H1 (cell line): Measurements from ENCODE around the gene ACRBP. TPM values are rescaled to one million over a fixed set of nuclear protein-coding genes. Genes with fewer than 3 reads are reported as not detected.

Experiments
- CTCF ChIA-PET: fragments of 300-600 bp; sonication (Branson Sonifier 250); formaldehyde crosslinking; loops from one replicate; lab custom pipeline; 2021; ENCODE audit not compliant: partially characterized antibody; lab: Charles Lee
- POLR2A ChIA-PET: fragments of 300-600 bp; sonication (Branson Sonifier 250); formaldehyde crosslinking; loops from one replicate; lab custom pipeline; 2021; ENCODE audit warnings: inconsistent platforms; ENCODE audit not compliant: partially characterized antibody; lab: Charles Lee
- DNase-seq, 2 experiments: peaks; one replicate each; pipeline versions ENCODE4 v3.0.0 to v3.0.0-alpha.2; 2010 to 2022; ENCODE audit warnings: low spot score in 2 of 2, low read depth in 1 of 2, mixed read lengths in 1 of 2
- FAIRE-seq: peaks from 2 replicates; lab custom pipeline; 2011; peaks lifted over from hg19 to GRCh38; lab: Jason Lieb, UNC
- H2AFZ ChIP-seq: 2 replicates; pipeline ENCODE4 v1.8.1; 2012; ENCODE audit warnings: low read length, inconsistent platforms
- H2AK5ac ChIP-seq: 2 replicates; pipeline ENCODE4 v1.6.1; 2013; ENCODE audit warnings: low read depth, low read length
- H2BK120ac ChIP-seq: replicated peaks from 2 replicates; pipeline ENCODE3; 2013; ENCODE audit warnings: low read depth, low read length, inconsistent platforms
- H2BK12ac ChIP-seq: 2 replicates; pipeline ENCODE4 v1.6.1; 2013; ENCODE audit warnings: low read depth, low read length
- H2BK15ac ChIP-seq: 2 replicates; pipeline ENCODE4 v1.6.1; 2013; ENCODE audit warnings: low read length
- H2BK20ac ChIP-seq: 2 replicates; pipeline ENCODE4 v1.6.1; 2013; ENCODE audit warnings: low read length
- H2BK5ac ChIP-seq: 2 replicates; pipeline ENCODE4 v1.6.1; 2013; ENCODE audit warnings: low read depth, low read length
- H3K14ac ChIP-seq: 2 replicates; pipeline ENCODE4 v1.6.1; 2013; ENCODE audit warnings: inconsistent platforms; ENCODE audit not compliant: insufficient read length
- H3K18ac ChIP-seq: 2 replicates; pipeline ENCODE4 v1.6.1; 2013; ENCODE audit warnings: low read length; ENCODE audit errors: extremely low read depth
- H3K23ac ChIP-seq: 2 replicates; pipeline ENCODE4 v1.6.1; 2013; ENCODE audit warnings: inconsistent platforms; ENCODE audit not compliant: insufficient read length
- H3K23me2 ChIP-seq: 2 replicates; pipeline ENCODE4 v1.6.1; 2013; ENCODE audit warnings: low read depth, low read length
- H3K27ac ChIP-seq: 2 replicates; pipeline ENCODE4 v1.6.1; 2011; ENCODE audit warnings: low read depth, low read length, inconsistent platforms
- H3K27me3 ChIP-seq, 4 experiments: replicated peaks in 1 of 4; 1 replicate in 1 of 4; 2 replicates in 3 of 4; pipeline versions ENCODE4 v1.6.1 to v1.8.1; 2011 to 2013; ENCODE audit warnings: low read length in 3 of 4, mild to moderate bottlenecking in 3 of 4, inconsistent platforms in 2 of 4, mixed read lengths in 2 of 4, moderate library complexity in 1 of 4; ENCODE audit not compliant: control insufficient read depth in 3 of 4, insufficient read depth in 3 of 4; ENCODE audit errors: extremely low read depth in 1 of 4
- H3K36me3 ChIP-seq, 4 experiments: 2 replicates each; pipeline versions ENCODE4 v1.6.1 to v1.8.1; 2011 to 2013; ENCODE audit warnings: mild to moderate bottlenecking in 4 of 4, low read length in 3 of 4, moderate library complexity in 2 of 4, control low read depth in 1 of 4, inconsistent platforms in 1 of 4; ENCODE audit not compliant: insufficient read depth in 4 of 4, control insufficient read depth in 2 of 4
- H3K4ac ChIP-seq: replicated peaks from 2 replicates; pipeline ENCODE3; 2013; ENCODE audit warnings: low read length, low read depth, mixed read lengths, inconsistent platforms; ENCODE audit not compliant: insufficient read length
- H3K4me1 ChIP-seq, 4 experiments: replicated peaks in 1 of 4; 1 replicate in 1 of 4; 2 replicates in 3 of 4; pipeline versions ENCODE4 v1.6.1 to v1.8.1; 2011 to 2013; ENCODE audit warnings: low read length in 3 of 4, inconsistent platforms in 2 of 4, mixed read lengths in 1 of 4; ENCODE audit not compliant: insufficient read depth in 4 of 4, control insufficient read depth in 3 of 4
- H3K4me2 ChIP-seq, 2 experiments: 2 replicates each; pipeline versions ENCODE4 v1.6.1 to v1.8.1; 2011 to 2013; ENCODE audit warnings: low read depth in 2 of 2, low read length in 2 of 2, control low read depth in 1 of 2, inconsistent platforms in 1 of 2, mild to moderate bottlenecking in 1 of 2; ENCODE audit not compliant: insufficient read depth in 1 of 2
- H3K4me3 ChIP-seq, 4 experiments: fragments of 200-600, 300-600 bp in 1 of 4; sonication (generic), shearing (Covaris generic), sonication (Bioruptor Twin) in 1 of 4; 2 replicates each; pipeline versions ENCODE4 v1.5.1 to v1.8.1; 2011 to 2016; ENCODE audit warnings: low read length in 4 of 4, low read depth in 3 of 4, control low read depth in 2 of 4, inconsistent platforms in 2 of 4, mild to moderate bottlenecking in 2 of 4, mixed read lengths in 1 of 4, moderate library complexity in 1 of 4; ENCODE audit not compliant: insufficient read depth in 2 of 4; ENCODE audit errors: extremely low read depth in 1 of 4
- H3K56ac ChIP-seq: replicated peaks from 2 replicates; pipeline ENCODE3; 2013; ENCODE audit warnings: low read depth, mild to moderate bottlenecking, mixed read lengths, low read length, inconsistent platforms; ENCODE audit not compliant: insufficient read length
- H3K79me1 ChIP-seq: 2 replicates; pipeline ENCODE4 v1.6.1; 2013; ENCODE audit warnings: low read depth, low read length, control low read depth
- H3K79me2 ChIP-seq, 2 experiments: 2 replicates each; pipeline versions ENCODE4 v1.6.1 to v1.8.1; 2012 to 2013; ENCODE audit warnings: low read length in 2 of 2, mild to moderate bottlenecking in 2 of 2, inconsistent platforms in 1 of 2; ENCODE audit not compliant: insufficient read depth in 2 of 2, control insufficient read depth in 1 of 2
- H3K9ac ChIP-seq, 4 experiments: replicated peaks in 1 of 4; 1 replicate in 1 of 4; 2 replicates in 3 of 4; pipeline versions ENCODE4 v1.6.1 to v1.8.1; 2011 to 2013; ENCODE audit warnings: low read depth in 3 of 4, low read length in 3 of 4, control low read depth in 2 of 4, mild to moderate bottlenecking in 2 of 4, moderate library complexity in 2 of 4, inconsistent platforms in 1 of 4; ENCODE audit errors: extremely low read depth in 1 of 4
- H3K9me3 ChIP-seq, 2 experiments: 2 replicates each; pipeline versions ENCODE4 v1.6.1 to v1.8.1; 2012 to 2013; ENCODE audit warnings: mild to moderate bottlenecking in 2 of 2, moderate library complexity in 2 of 2, control low read depth in 1 of 2, inconsistent platforms in 1 of 2, low read depth in 1 of 2, low read length in 1 of 2, mixed read lengths in 1 of 2; ENCODE audit not compliant: insufficient read depth in 2 of 2
- H4K20me1 ChIP-seq, 2 experiments: replicated peaks in 1 of 2; 2 replicates each; pipeline versions ENCODE3 to v1.8.1; 2011 to 2013; ENCODE audit warnings: inconsistent platforms in 2 of 2, low read length in 2 of 2, mild to moderate bottlenecking in 1 of 2; ENCODE audit not compliant: insufficient read depth in 2 of 2, control insufficient read depth in 1 of 2
- H4K5ac ChIP-seq: 2 replicates; pipeline ENCODE4 v1.6.1; 2013; ENCODE audit warnings: low read length, low read depth, mixed read lengths, inconsistent platforms; ENCODE audit not compliant: insufficient read length
- H4K8ac ChIP-seq: 2 replicates; pipeline ENCODE4 v1.8.0; 2013; ENCODE audit warnings: mild to moderate bottlenecking, moderate library complexity, low read length, inconsistent platforms; ENCODE audit not compliant: insufficient read depth; ENCODE audit errors: extremely low read depth
- H4K91ac ChIP-seq: replicated peaks from 2 replicates; pipeline ENCODE3; 2013; ENCODE audit warnings: low read length, mixed read lengths, inconsistent platforms; ENCODE audit not compliant: insufficient read length
- EZH2 ChIP-seq: fragments of 200-600 bp; sonication (generic); IDR thresholded peaks from 2 replicates; pipeline ENCODE4 v1.7.1; 2012; ENCODE audit warnings: low read depth, mild to moderate bottlenecking, moderate library complexity, low read length, inconsistent platforms; ENCODE audit not compliant: severe bottlenecking
- WGBS, 2 experiments: shearing (Covaris generic) in 1 of 2; methylation state at CpG; one replicate each; pipeline versions ENCODE4 v1.1.6 to v1.1.7; 2013 to 2015; ENCODE audit warnings: low lambda C conversion rate in 2 of 2, mixed read lengths in 2 of 2, inconsistent platforms in 1 of 2, low coverage in 1 of 2, missing lambda C conversion rate in 1 of 2; ENCODE audit not compliant: insufficient replicate concordance in 2 of 2, insufficient coverage in 1 of 2, insufficient read length in 1 of 2; ENCODE audit errors: extremely low coverage in 1 of 2, missing lambda C conversion rate in 1 of 2; 5-methylcytosine and 5-hydroxymethylcytosine counted together
- polyA plus RNA-seq, 7 experiments: library from polyadenylated mRNA; depleted of rRNA in 3 of 7; stranded (reverse) in 5 of 7; unstranded in 2 of 7; fragments of >200 nt in 5 of 7; fragments of 200-250 nt in 2 of 7; gene quantifications; 1 replicate in 5 of 7; 2 replicates in 1 of 7; 4 replicates in 1 of 7; pipeline versions ENCODE4 v1.2.1 to v1.2.3, GENCODE V29; 2011 to 2013; ENCODE audit warnings: missing spikeins in 2 of 7, mixed read lengths in 2 of 7
- total RNA-seq: library from RNA; stranded (reverse); fragmentation: NEBNext Ultra II Directional; extraction: Animal tissue kit (Norgen Biotek cat#: 25700); gene quantifications from 2 replicates; pipeline ENCODE4 v1.2.1, GENCODE V29; 2021

ACRBP gene
- total and polyA plus RNA-seq, 2 of the 8 experiments (the other 6 are each of a cell fraction or from before 2014, with no cell fraction given) = 0.80 to 5.2 TPM

DNA sequence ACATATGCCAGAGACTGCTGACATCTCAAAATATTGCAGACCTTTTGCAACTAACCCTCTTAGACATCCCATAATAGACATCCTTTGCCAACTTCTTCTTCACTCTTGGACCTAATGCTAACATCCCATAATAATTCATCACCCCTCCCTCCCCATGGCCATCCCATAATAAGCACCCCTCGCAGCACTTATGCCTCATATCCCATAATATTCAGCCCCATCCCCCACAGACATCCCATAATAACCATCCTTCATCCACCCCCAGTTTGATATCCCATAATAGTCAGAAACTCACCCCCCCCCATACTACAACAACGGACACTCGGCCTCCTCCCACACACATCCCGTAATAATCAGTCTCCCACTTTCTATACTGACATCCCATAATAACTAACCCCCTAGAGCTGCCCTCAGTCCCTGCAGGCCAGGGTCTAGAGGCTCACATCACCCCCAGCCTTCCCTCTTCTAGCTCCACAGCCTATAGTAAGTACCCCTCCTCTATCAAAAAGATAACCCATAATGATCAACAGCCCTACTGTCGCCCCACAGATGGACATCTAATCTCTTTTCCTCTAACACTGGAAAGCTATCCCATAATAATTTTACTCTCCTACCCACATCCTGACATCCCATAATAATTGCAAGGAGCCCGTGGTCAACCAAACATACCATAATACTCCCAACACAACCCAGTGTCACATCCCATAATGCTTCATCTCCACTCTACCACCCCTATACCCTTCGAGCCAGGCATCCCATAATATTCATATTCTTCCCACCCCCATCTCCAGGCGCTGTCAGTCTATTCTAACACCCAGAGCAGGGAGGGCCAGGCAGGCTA lies 39.3 kb downstream of the ACRBP start:
- FAIRE-seq = no peak
- H3K4me2 ChIP-seq = peak overlapping the region; percentile 31 to 99; a peak in 3 of 4 replicates
- POLR2A ChIA-PET = interaction anchor here (0.6 to 2.3 kb wide), 10 partner anchors 12 to 241 kb away, joined by 3 to 18 read pairs (median 4); partner anchors contain the start of genes GAPDH, GPR162 and MLF2
- no peak for TF ChIP-seq EZH2

More for the DNA sequence above, 39.3 kb downstream of the ACRBP start:
- Histone ChIP-seq H2BK5ac (no peak overlapping the region), H2BK12ac (no peak overlapping the region), H2AFZ (no peak overlapping the region), H2BK15ac (no peak overlapping the region; the same call in 1 of the 2 replicates), H2BK120ac (no peak overlapping the region), H4K91ac (no peak overlapping the region), H3K56ac (no peak overlapping the region), H3K36me3 (peaks cover 0 to 20% (median 4%) of the 10 kb centered on the region in 4 experiments; a peak in 5 of 8 replicates), H3K23ac (no peak overlapping the region), H3K4me1 (peaks cover 17 to 34% (median 23%) of the 10 kb centered on the region in 4 experiments), H3K23me2 (peaks cover 16% of the 10 kb centered on the region; the same call in 1 of the 2 replicates), H3K27ac (no peak overlapping the region), H3K9me3 (no peaks in the 10 kb centered on the region), H3K27me3 (no peaks in the 10 kb centered on the region), H2AK5ac (no peak overlapping the region; the same call in 1 of the 2 replicates), H3K18ac (no peak overlapping the region), H4K20me1 (peaks cover 15 to 22% of the 10 kb centered on the region in 2 experiments), H3K79me1 (peaks cover 11% of the 10 kb centered on the region), H3K79me2 (peaks cover 22 to 33% of the 10 kb centered on the region in 2 experiments), H3K4ac (no peak overlapping the region), H3K9ac (no peak overlapping the region), H3K14ac (no peak overlapping the region), H4K8ac (no peak overlapping the region), H3K4me3 (peak overlapping the region in 1 of 4 experiments; percentile 17; a peak in 3 of 8 replicates), H4K5ac (no peak overlapping the region), H2BK20ac (no peak overlapping the region)
- CTCF ChIA-PET = interaction anchor here (0.7 to 1.4 kb wide), 5 partner anchors 37 to 222 kb away, joined by 3 to 5 read pairs (median 3); no protein-coding TSS in a partner anchor
- DNase-seq = no peak
- WGBS, 2 experiments = 84% methylated on average over 8 of the region's 8 CpGs; no CpG with 5 or more reads in 1 of the 2 experiments
